Mesodermal cell (in vitro differentiated cells): ENCODE measurements around the gene MEX3D.
"Not testable (repeated sequence)": the region's sequence is repeated elsewhere in the genome, so short reads cannot be mapped to it uniquely, and the experiment has no call there.

ENCODE experiments used
- H3K27ac ChIP-seq: 2 replicates; pipeline ENCODE4 v1.7.0; 2013; ENCODE audit warnings: mild to moderate bottlenecking, low read depth, low read length, moderate library complexity; ENCODE audit not compliant: severe bottlenecking
- H3K36me3 ChIP-seq: 2 replicates; pipeline ENCODE4 v1.7.1; 2013; ENCODE audit warnings: mild to moderate bottlenecking, low read length, moderate library complexity; ENCODE audit not compliant: control insufficient read depth, insufficient read depth
- H3K4me1 ChIP-seq: one replicate; pipeline ENCODE4 v1.7.1; 2013; ENCODE audit warnings: mild to moderate bottlenecking, low read length; ENCODE audit not compliant: insufficient read depth, control insufficient read depth, poor library complexity, severe bottlenecking
- H3K4me3 ChIP-seq: 2 replicates; pipeline ENCODE4 v1.7.0; 2013; ENCODE audit warnings: low read length, control low read depth, mild to moderate bottlenecking; ENCODE audit not compliant: insufficient read depth, poor library complexity, severe bottlenecking; ENCODE audit errors: extremely low read depth
- H3K9me3 ChIP-seq: 2 replicates; pipeline ENCODE4 v1.7.1; 2013; ENCODE audit warnings: mild to moderate bottlenecking, low read length, moderate library complexity; ENCODE audit not compliant: control insufficient read depth
- WGBS, 2 experiments: methylation state at CpG; one replicate each; pipeline ENCODE4 v1.1.5; 2013; ENCODE audit warnings: missing lambda C conversion rate in 2 of 2; ENCODE audit not compliant: insufficient coverage in 2 of 2; 5-methylcytosine and 5-hydroxymethylcytosine counted together

The MEX3D gene

DNA sequence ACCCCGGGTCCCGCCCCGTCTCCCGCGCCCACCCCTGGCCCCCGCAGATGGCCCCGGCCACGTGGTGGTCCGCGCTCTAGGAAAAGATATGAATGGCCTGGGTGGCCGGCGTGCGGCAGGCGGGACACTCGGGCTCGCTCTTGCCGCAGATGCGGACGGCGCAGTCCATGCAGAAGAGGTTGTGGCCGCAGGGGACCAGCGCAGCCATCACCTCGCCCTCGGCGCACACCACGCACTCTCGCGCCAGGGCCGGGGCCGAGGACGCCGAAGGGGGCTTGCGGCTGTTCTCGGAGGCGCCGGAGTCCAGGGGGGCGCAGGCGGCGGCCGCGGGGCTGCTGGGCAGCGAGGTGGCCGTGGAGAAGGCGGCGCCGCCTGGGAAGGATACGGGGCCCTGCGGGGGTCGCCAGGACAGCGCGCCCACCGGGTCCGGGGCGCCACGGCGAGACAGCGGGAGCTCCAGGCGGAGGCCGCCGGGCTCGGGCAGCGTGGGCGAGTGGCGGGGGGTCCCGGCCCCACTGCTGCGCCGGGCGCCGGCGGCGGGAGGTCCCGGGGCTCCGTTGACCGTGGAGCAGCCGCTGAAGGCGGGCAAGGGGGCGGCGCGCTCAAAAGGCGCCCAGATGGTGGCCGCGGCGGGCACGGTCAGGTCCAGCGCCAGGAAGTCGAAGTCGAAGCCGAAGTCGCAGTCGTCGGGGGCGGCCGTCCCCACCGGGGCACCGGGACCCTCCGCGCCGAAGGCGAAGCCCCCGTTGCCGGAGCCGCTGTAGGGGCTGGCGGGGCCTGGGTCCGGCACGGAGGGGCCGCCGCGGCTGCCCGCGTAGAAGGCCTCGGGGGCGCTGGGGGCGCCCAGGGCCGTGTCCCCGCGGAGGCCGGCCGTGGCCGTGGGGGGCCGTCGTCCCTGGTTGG lies 12.4 kb downstream of the MEX3D start:
- H3K36me3 ChIP-seq, result peaks cover 34% of the 10 kb centered on the region
- 96 to 97% methylated on average over 98 to 113 of the region's 121 CpGs for WGBS, 2 experiments
- peaks cover under 1% of the 10 kb centered on the region for H3K4me1 ChIP-seq

DNA sequence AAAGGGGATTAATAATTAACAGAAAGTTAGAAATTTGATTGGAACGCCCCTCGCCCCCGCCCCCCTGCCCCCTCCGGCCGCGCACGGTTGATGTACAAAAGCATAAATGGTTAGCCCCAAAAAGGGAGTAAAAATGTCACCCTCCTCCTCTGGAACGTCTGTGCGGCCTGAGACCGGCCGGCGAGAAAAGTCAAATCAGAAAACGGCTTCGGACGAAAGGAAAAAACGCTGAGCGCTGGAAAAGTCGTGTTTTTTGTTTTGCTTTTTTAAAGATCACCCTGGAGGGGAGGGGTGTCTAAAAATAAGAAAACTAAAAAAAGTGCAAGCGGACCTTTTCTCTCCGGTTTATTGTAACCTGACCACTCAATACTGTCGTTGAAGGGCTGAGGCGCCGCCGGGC lies 13.2 kb downstream of the MEX3D start:
- 95 to 97% methylated on average over 16 to 17 of the region's 24 CpGs for WGBS, 2 experiments
- H3K36me3 ChIP-seq, result peaks cover 26% of the 10 kb centered on the region
- H3K4me1 ChIP-seq, result no peaks in the 10 kb centered on the region
- H3K9me3 ChIP-seq, result no peaks in the 10 kb centered on the region
- no peak overlapping the region for H3K4me3 ChIP-seq
- no peak overlapping the region for H3K27ac ChIP-seq

More for the DNA sequence above, 12.4 kb downstream of the MEX3D start:
- H3K9me3 ChIP-seq, result no peaks in the 10 kb centered on the region
- H3K27ac ChIP-seq, result no peak overlapping the region
- no peak overlapping the region for H3K4me3 ChIP-seq

DNA sequence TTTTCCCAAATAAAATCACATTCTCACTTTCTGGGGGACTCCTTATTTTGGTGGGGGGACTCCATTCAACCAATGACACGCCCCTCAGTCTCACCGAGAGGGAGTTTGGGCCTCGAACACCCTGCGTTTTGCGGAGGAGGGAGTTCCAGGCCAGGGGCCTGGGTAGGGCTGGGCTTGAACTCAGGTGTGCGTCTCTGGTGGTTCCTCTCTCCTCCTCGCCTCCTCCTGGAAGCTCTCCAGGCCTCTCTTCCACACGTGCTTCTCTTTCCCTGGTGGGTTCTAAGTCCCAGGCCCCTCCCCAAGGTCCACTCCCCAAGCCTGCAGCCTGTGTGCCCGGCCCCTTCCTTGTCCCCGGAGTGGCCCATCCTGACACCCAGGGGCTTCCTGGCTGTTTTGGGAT lies 14.7 kb downstream of the MEX3D start:
- WGBS, 2 experiments, result 89% methylated on average over 9 to 10 of the region's 10 CpGs
- peaks cover 18% of the 10 kb centered on the region for H3K36me3 ChIP-seq
- H3K4me3 ChIP-seq, result no peak overlapping the region
- no peak overlapping the region for H3K27ac ChIP-seq
- no peaks in the 10 kb centered on the region for H3K9me3 ChIP-seq
- no peaks in the 10 kb centered on the region for H3K4me1 ChIP-seq

DNA sequence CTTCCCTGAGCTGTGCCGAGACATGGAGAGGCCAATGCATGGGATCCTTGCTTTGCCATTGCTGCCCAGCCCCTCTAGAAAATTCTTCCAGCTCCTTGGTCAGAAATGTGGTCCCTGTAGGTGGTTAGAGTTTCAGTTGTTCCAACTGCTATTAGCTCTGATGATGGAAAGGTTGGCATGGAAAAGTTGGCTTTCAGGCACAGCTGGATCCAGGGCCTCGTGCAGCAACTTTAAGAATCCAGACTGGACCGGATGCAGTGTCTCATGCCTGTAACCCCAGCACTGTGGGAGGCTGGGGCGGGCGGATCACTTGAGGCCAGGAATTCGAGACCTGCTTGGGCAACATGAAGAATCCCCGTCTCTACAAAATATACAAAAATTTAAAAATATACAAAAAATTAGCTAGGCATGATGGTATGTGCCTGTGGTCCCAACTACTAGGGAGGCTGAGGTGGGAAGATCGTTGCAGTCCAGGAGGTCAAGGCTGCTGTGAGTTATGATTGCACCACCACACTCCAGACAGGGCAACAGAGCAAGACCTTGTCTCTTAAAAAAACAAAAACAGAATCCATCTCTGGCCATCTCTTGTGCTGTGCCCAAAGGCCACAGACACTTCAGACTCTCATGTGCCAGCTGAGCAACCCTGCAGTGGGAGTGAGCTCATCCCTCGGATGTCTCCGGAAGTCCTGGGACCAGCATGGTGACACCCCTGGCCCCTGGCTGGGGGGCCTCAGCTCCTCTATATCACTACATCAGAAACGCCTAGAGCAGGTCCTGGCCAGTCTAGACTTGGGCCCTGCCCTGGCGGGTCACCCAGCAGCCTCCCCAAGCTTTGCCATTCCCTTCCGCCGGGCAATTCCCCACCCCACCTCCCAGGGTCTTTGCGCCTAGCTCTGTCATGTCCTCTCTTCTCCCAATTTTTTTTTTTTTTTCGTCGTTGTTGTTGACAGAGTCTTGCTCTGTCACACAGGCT lies 16.8 kb downstream of the MEX3D start:
- H3K4me1 ChIP-seq, result no peaks in the 10 kb centered on the region
- 90 to 96% methylated on average over 11 to 13 of the region's 17 CpGs for WGBS, 2 experiments

DNA sequence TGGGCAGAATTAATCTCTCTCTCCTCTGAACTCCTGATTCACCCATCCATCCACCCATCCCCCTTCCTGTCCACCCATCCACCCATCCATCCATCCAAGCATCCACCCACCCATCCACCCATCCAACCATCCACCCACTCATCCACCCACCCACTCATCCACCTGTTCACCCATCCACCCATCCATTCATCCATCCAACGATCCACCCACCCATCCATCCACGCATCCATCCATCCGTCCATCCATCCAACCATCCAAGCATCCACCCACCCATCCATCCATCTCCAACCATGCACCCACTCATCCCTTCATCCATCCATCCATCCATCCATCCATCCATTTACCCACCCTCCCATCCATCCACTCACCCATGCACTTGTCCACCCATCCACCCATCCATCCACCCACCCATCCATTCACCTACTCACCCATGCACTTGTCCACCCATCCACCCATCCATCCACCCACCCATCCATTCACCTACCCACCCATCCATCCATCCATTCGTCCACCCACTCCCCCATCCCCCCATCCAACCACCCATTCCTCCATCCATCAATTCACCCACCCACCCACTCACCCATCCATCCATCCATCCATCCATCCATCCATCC lies 18.7 kb downstream of the MEX3D start:
- H3K4me1 ChIP-seq, result no peaks in the 10 kb centered on the region
- H3K27ac ChIP-seq, result no peak overlapping the region
- WGBS, 2 experiments, result 83% methylated on average over 4 of the region's 4 CpGs
- no peaks in the 10 kb centered on the region for H3K9me3 ChIP-seq
- peaks cover 4% of the 10 kb centered on the region for H3K36me3 ChIP-seq
- H3K4me3 ChIP-seq, result no peak overlapping the region

More for the DNA sequence above, 16.8 kb downstream of the MEX3D start:
- no peaks in the 10 kb centered on the region for H3K9me3 ChIP-seq
- peaks cover 9% of the 10 kb centered on the region for H3K36me3 ChIP-seq
- H3K27ac ChIP-seq, result no peak overlapping the region
- no peak overlapping the region for H3K4me3 ChIP-seq

DNA sequence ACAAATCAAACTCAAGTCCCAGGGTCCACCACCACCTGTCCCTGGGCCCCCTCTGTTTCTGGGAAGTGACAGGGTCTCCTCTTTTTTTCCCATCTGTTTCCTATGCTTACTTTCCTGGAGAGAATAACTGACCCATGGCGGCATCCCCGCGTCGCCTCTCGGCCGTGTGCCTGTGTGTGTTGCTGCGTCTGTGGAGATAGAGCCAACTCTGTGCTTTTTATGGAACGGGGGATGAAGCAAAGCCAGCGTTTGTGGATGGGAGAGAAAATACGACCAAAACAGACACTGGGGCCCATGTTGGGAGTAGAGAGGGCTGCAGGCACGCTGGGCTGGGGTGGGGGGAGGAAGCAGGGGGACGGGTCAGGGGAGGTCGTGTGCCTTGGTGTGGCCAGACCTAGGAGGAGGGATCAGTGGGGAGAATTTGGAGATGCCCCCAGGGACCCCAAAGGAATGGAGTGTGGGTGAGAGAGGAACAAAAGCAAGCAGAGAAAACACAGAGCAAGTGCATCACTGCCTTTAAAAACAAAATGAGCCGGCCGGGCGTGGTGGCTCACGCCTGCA lies 27.7 kb downstream of the MEX3D start:
- H3K36me3 ChIP-seq, result no peaks in the 10 kb centered on the region
- H3K4me3 ChIP-seq, result no peak overlapping the region
- H3K4me1 ChIP-seq, result no peaks in the 10 kb centered on the region

DNA sequence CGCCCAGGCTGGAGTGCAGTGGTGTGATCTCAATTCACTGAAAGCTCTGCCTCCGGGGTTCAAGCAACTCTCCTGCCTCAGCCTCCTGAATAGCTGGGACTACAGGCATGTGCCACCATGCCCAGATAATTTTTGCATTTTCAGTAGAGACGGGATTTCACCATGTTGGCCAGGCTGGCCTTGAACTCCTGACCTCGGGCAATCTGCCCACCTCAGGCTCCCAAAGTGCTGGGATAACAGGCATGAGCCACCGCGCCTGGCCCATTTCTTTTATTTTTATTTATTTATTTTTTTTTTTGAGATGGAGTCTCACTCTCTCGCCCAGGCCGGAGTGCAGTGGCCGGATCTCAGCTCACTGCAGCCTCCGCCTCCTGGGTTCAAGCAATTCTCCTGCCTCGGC lies 28.4 kb downstream of the MEX3D start:
- WGBS, 2 experiments, result 90 to 95% methylated on average over 8 of the region's 11 CpGs
- H3K27ac ChIP-seq, result not testable (repeated sequence)

More for the DNA sequence above, 27.7 kb downstream of the MEX3D start:
- WGBS, 2 experiments, result 52 to 58% methylated on average over 11 to 16 of the region's 17 CpGs
- Histone ChIP-seq H3K9me3 (no peaks in the 10 kb centered on the region), H3K27ac (no peak overlapping the region)

DNA sequence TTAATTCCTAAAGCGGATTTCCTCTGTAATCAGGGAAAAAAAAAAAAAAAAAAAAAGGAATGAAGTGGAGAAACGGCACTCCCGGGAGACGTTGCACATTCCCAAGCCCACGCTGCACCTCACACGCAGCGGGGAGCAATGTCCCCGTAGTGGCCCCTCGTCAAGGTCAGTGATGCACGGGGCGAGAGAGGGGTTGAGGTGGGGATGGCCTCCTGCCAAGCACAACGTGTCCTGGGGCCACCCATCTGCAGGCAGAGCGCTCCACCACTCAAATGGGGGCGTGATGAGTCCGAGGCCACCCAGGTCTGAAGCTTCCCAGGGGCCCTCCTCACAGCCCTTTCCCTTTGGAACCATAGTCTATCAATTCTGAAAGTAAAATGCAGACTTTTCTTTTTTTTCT lies 29.1 kb downstream of the MEX3D start:
- Histone ChIP-seq H3K4me3 (no peak overlapping the region), H3K27ac (no peak overlapping the region), H3K36me3 (no peaks in the 10 kb centered on the region), H3K4me1 (no peaks in the 10 kb centered on the region), H3K9me3 (no peaks in the 10 kb centered on the region)
- WGBS, 2 experiments, result 63 to 69% methylated on average over 11 to 12 of the region's 15 CpGs

More for the DNA sequence above, 28.4 kb downstream of the MEX3D start:
- not testable (repeated sequence) for H3K36me3 ChIP-seq, H3K4me3 ChIP-seq, H3K9me3 ChIP-seq, H3K4me1 ChIP-seq

DNA sequence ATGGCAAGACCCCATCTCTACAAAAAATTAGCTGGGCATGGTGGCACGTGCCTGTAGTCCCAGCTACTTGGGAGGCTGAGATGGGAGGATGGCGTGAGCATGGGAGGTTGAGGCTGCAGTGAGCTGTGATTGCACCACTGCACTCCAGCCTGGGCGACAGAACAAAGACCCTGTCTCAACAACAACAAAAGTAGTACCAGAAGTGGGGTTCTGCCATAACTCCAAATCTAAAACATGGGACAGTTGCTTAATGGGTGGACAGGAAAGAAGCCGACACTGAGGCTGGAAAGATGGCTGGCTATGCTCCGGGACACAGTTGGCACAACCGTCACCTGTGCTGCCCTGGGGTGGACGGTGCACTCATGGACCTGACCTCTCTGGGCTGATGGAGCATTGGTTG lies 32.4 kb downstream of the MEX3D start:
- H3K9me3 ChIP-seq, H3K36me3 ChIP-seq: not testable (repeated sequence)
- 95 to 98% methylated on average over 6 of the region's 7 CpGs for WGBS, 2 experiments

DNA sequence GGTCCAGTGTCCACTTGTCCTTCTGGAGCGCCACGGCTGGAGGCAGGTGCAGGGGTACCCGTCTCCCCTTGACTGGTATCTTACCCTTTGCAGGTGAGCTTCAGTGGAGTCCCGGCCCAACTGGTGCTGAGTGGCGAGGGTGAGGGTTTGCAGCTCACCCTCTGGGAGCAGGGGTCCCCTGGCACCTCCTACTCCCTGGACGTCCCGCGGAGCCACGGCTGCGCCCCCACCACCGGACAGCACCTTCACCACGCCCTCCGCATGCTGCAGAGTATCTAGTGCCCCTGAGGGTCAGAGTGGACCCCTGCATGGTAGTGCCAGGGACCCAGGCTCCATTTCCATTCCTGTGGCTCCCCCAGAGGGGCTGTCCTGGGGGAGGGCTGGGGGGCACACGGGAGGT lies 33.2 kb downstream of the MEX3D start:
- no peaks in the 10 kb centered on the region for H3K9me3 ChIP-seq
- no peak overlapping the region for H3K4me3 ChIP-seq
- no peaks in the 10 kb centered on the region for H3K36me3 ChIP-seq
- 82% methylated on average over 13 to 14 of the region's 14 CpGs for WGBS, 2 experiments
- H3K27ac ChIP-seq, result no peak overlapping the region
- no peaks in the 10 kb centered on the region for H3K4me1 ChIP-seq

More for the DNA sequence above, 32.4 kb downstream of the MEX3D start:
- not testable (repeated sequence) for H3K4me1 ChIP-seq, H3K4me3 ChIP-seq, H3K27ac ChIP-seq
